Right kidney (tissue), 1 donor: ENCODE data around the gene KIF24.
"Not testable (repeated sequence)": the region's sequence is repeated elsewhere in the genome, so short reads cannot be mapped to it uniquely, and the experiment has no call there.

Experiments used
- DNase-seq: peaks from one replicate; pipeline ENCODE4 v3.0.0-alpha.2; 2016

Gene KIF24

DNA sequence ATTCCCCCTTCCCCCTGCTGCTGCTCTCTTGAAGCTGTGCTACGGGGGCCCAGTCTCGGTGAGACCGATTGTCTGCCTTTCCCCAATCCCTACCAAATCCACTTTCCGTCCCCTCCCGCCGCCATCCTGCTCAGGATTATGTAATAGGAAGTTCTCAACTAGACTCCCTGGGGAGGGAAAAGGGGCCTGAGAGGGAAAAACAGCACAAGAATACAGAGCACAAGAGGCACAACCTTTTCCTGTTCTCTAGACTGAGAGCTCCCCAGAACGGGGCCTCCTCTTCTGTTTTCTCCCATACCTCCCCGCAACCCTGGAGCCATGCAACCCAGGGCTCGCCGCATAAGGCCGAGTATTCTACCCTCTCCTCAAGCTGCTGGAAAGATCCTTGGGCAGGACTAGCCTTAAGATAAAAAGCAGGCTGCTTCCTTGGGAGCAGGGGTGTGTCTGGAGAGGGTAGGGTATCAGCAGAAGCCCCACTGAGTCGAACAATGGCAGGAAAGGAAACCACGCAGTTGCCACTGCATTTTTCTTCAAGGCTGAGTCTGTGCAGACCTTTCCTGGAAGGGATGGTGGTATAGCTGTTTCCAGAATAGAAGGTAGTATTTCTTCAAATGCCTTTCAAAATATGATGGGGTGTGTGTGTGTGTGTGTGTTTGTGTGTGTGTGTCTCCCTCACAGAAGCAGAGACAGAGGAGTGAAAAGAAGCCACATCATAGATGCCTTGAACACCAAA, 34.7 kb upstream of the KIF24 start:
- DNase-seq = no peak

GRCh38 chr9:34362614-34363214, 33.6 kb upstream of the KIF24 start:
- DNase-seq = no peak

DNA sequence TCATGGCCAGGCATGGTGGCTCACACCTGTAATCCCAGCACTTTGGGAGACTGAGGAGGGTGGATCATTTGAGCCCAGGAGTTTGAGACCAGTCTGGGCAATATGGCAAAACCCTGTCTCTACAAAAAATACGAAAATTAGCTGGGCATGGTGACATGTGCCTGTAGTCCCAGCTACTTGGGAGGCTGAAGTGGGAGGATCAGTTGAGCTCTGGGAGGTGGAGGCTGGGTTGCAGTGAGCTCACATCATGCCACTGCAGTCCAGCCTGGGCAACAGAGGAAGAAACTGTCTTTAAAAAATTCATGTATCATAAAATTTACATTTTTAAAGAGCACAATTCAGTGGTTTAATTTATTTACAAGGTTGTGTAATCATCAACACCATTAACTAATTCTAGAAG, 23.9 kb upstream of the KIF24 start:
- DNase-seq = not testable (repeated sequence)

DNA sequence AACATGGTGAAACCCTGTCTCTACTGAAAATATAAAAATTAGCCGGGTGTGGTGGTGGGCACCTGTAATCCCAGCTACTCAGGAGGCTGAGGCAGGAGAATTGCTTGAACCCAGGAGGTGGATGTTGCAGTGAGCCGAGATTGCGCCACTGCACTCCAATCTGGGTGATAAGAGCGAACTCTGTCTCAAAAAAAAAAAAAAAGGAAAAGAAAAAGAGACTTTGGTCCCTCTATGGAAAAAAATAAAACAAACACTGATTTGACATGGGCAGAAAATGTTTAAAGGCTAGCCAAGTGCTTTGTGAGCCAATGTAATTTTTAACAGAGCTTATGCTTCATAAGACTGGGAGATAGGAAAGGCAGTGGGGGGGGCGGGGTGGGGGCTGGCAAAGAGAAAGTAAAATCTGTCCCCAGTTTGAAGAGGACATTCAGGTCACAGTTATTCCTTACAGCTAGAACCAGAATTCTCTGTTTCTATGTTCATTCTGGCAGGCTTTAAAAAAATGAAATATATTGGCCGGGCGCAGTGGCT, 23.1 kb upstream of the KIF24 start:
- not testable (repeated sequence) for DNase-seq

DNA sequence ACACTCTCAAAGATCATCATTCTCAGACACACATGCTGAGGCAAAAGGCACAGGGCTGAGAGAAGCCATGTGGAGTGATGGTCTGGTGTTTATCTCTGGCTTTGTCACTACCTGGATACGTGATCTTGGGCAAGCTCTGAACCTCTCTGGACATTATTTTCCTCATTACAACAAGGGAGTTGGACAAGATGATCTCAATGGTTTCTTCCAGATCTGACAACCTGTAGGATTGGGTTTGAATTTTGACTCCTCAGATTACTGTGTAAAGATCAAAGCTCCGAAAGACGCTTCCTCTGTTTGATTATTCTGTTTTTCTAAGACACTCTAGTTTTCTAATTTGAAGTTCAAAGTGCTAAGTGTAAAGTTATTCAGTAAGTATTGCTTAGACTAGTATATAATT, 20.3 kb upstream of the KIF24 start:
- no peak for DNase-seq

GRCh38 chr9:34347800-34348158, 18.7 kb upstream of the KIF24 start:
- DNase-seq = no peak

- no peak for DNase-seq
Measured at GRCh38 chr9:34346873-34347799, 18.1 kb upstream of the KIF24 start.

- no peak for DNase-seq
Measured at GRCh38 chr9:34343605-34344004, 14.5 kb upstream of the KIF24 start.

GRCh38 chr9:34343090-34343489, 14.0 kb upstream of the KIF24 start:
- no peak for DNase-seq

DNA sequence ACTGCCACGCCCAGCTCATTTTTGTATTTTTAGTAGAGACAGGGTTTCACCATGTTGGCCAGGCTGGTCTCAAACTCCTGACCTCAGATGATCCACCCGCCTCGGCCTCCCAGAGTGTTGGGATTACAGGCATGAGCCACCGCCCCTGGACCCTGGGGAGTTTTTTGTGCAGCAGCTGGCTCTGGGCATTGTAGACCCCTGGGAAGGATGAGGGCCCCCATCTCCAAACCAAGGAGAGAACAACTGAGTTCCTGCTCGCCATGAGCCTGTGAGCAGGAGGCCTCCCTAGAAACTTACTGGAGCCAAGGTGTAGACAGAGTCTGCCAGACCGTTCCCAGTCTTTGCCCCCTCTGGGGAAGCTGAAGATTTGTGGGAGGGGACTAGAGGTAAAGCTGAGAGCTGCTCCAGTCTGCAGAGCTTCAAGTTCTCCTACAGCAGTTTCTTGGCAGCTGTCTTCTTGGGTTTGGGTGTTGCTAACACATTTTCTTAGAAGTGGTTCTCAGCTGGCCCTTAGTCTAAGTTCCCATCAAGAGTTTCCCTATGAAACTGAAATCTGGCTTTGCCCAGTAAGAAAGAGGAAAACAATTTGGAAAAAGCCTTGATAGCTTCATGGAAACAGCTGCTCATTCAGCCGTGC, 12.7 kb upstream of the KIF24 start:
- no peak for DNase-seq

- no peak for DNase-seq
Measured at GRCh38 chr9:34338665-34339385, 9.8 kb upstream of the KIF24 start.

GRCh38 chr9:34338079-34338478, 9.0 kb upstream of the KIF24 start:
- not testable (repeated sequence) for DNase-seq

DNA sequence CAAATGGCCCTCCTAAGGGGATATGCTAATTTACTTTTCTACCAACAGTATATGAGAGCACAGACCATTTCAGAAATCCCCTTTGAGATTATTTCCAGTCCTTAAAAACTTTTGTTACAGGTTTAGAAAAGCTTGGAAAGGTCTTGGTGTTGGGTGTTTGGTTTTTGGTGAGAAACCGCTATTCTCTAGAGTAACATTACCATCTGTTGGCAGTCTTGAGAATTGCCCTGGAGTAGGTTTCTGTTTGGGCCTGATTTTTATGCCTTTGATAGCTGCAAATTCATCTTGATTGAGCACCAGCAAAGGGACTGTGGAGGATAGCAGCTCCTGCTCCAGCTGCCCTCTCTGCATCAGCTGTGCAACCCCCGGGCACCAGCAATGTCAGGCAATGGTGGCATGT, 8.3 kb upstream of the KIF24 start:
- DNase-seq = no peak

GRCh38 chr9:34335376-34335775, 6.3 kb upstream of the KIF24 start:
- DNase-seq = no peak

DNA sequence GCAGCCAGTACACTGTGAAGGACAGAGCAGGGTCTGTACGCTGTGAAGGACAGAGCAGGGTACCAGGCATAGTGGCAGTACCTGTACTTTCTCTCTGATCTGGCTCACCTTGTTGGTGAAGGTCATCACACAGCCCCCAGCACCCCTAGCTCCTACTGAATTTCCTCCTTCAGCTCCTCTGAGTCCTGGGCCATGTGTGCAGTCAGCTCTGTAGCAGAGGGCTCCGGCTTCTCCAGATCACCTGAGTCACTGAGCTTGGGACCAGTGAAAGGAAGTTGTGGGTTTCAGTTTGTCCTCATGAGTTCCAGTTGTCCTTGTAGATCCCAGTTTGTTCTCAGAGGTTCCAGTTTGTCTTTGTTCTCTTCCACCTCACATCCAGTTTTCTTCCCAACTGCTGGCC, 5.8 kb upstream of the KIF24 start:
- no peak for DNase-seq

DNA sequence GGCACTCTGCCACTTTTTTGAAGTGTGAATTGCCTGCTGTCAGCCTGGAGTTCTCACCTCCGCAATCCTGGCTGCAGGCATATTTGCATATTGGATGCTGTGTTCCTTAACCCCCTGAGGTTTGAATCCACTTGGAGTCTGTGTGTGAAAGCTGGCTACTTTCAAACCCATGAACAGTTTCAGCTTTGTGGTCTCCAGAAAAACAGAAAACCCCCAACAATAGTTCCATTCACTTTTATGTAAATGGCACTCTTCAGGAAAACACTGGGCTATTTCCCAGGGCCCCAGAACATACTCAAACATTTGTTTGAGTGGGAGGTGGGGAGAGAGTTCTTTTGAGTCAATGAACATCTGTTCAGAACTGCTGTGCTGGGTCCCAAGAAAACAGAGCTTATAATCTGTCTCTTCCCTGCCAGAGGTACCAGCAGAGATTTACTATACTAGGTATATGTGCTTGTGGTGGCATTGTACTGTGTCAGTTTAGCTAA, 5.3 kb upstream of the KIF24 start:
- DNase-seq = no peak

DNA sequence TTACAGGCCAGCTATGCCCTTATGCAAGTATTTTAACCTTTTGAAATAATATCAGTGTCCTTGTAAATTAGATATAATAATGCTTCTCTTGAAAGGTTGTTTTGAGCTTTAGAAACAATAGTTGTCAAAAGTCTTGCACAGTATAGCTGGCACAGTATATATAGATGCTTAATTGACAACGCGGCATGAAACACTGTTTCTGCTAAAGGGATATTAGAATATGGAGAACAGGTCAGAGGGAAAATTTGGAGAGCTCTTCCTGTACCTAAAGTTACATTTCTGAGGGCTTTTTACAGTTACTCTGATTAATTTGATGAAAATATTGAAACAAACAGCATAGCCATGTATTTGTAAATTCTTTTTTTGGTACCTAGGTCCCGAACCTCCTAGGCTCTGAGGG, 4.8 kb upstream of the KIF24 start:
- no peak for DNase-seq

DNA sequence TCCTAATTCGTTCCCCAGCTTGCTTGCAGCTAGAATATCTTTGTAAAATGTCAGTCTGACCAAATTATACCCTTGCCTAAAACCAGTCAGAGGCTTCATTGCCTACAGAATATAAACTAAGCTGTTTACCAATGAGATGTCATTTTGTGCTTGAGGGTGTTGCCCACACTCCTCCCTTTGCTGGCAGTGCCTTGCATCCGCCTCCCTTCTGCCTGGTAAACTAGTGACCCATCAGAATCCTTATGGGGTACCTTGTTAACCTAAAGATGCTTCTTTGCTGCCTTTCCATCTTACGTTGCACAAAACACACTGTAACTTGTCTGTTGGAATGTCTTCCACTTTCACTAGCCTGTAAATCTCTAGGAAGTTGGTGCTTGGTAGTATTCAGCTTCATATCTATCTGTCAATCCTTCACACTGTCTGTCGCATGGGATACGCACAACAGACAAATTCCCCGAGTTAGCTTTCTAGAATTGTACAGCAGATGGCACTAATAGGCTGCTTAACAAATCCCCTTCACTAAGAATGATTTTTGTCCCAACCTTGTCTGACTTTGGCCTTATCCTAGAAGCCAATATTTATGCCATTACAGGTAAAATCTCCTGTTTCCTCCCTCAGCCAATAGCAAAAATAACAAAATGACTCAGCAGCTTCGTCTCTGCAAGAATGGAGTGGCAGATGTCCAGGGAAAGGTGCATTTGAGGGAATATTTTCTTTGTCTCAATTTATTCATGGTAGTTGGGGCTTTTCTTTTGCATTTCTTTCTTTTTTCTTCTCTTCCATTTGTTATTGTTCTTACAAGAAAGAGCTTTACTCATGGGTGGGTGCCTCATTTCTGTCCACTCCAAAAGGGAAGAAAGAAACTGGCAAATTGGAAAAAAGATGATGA, 3.3 kb upstream of the KIF24 start:
- peak; percentile 17 for DNase-seq

DNA sequence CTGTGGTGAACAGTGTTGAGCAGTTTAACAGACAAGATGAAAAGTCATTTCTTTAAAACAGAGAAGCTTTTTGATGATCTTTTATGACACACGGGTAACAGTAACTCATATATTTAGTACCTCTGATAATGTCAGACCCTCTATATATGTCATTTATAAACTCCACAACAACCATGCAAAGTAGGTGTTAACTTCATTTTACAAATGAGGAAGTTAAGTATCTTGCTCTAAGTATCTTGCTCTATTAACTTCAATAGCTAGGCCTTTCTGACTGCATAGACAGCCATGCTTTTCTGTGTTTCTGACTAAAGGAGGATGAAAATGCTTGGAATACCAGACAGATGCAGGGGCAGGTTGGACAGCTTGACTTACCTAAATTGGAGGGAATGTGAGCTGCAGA, 2.1 kb upstream of the KIF24 start:
- no peak for DNase-seq

- DNase-seq = no peak
Measured at GRCh38 chr9:34328500-34328986, 525 bp downstream of the KIF24 start.
